Cardiac muscle cell (in vitro differentiated cells and primary cell): Measurements from ENCODE around the gene SH3BP2. TPM values are rescaled to one million over a fixed set of nuclear protein-coding genes. Genes with fewer than 3 reads are reported as not detected.

Experiments
- DNase-seq, 2 donors: peaks; one replicate each; pipeline versions ENCODE4 v3.0.0 to v3.0.0-alpha.2; 2010 to 2017; ENCODE audit warnings: low read depth in 1 of 2, low spot score in 1 of 2
- H3K27ac ChIP-seq: fragments of 200-600 bp; sonication (generic); 2 replicates; pipeline ENCODE4 v1.5.1; 2016
- H3K27me3 ChIP-seq: fragments of 200-600 bp; sonication (generic); 2 replicates; pipeline ENCODE4 v1.6.0; 2016; ENCODE audit warnings: control low read depth
- H3K36me3 ChIP-seq: fragments of 200-600 bp; sonication (generic); 2 replicates; pipeline ENCODE4 v1.5.1; 2016; ENCODE audit warnings: control low read depth
- H3K4me1 ChIP-seq: fragments of 200-600 bp; sonication (generic); 2 replicates; pipeline ENCODE4 v1.8.1; 2017; ENCODE audit warnings: low read depth, mild to moderate bottlenecking, mixed run types
- H3K4me3 ChIP-seq: fragments of 200-600 bp; sonication (generic); 2 replicates; pipeline ENCODE4 v1.5.1; 2016; ENCODE audit warnings: mild to moderate bottlenecking
- H3K9me3 ChIP-seq: fragments of 200-600 bp; sonication (generic); 2 replicates; pipeline ENCODE4 v1.5.1; 2017; ENCODE audit warnings: low read depth, mild to moderate bottlenecking, control low read depth
- CTCF ChIP-seq: IDR thresholded peaks from 2 replicates; pipeline ENCODE4 v1.5.1; 2012; ENCODE audit warnings: low read depth, mild to moderate bottlenecking, low read length
- polyA plus RNA-seq: library from polyadenylated mRNA; unstranded; fragments of >200 nt; fragmentation: Nextera tagmentation; extraction: Ambion mirVana; gene quantifications from 2 replicates; pipeline ENCODE4 v1.2.1, GENCODE V29; 2016
- total RNA-seq: library from RNA; depleted of rRNA; stranded (reverse); fragments of >200 nt; gene quantifications from 2 replicates; pipeline ENCODE4 v1.2.3, GENCODE V29; 2016

The SH3BP2 gene
- total and polyA plus RNA-seq, 2 experiments from 2014 or later: 8.5 to 31.7 TPM

GRCh38 chr4:2824329-2824835 is 31.5 kb downstream of the SH3BP2 start:
- no peak for DNase-seq
- Histone ChIP-seq H3K4me3 (no peak overlapping the region), H3K9me3 (no peaks in the 10 kb centered on the region), H3K27me3 (no peaks in the 10 kb centered on the region), H3K27ac (no peak overlapping the region), H3K4me1 (no peaks in the 10 kb centered on the region), H3K36me3 (no peaks in the 10 kb centered on the region)
- TF ChIP-seq CTCF: no peak

GRCh38 chr4:2824836-2825381 is 32.0 kb downstream of the SH3BP2 start:
- no peak for TF ChIP-seq CTCF
- H3K27ac ChIP-seq: no peak overlapping the region
- H3K4me1 ChIP-seq: no peaks in the 10 kb centered on the region
- H3K36me3 ChIP-seq: no peaks in the 10 kb centered on the region
- H3K4me3 ChIP-seq: no peak overlapping the region
- H3K9me3 ChIP-seq: no peaks in the 10 kb centered on the region
- DNase-seq: no peak
- H3K27me3 ChIP-seq: no peaks in the 10 kb centered on the region

- TF ChIP-seq CTCF: no peak
- no peaks in the 10 kb centered on the region for H3K4me1 ChIP-seq
- no peak overlapping the region for H3K27ac ChIP-seq
- no peaks in the 10 kb centered on the region for H3K27me3 ChIP-seq
- DNase-seq: no peak
- H3K9me3 ChIP-seq: no peaks in the 10 kb centered on the region
- H3K36me3 ChIP-seq: no peaks in the 10 kb centered on the region
- H3K4me3 ChIP-seq: no peak overlapping the region
Measured at GRCh38 chr4:2825740-2826139, 32.9 kb downstream of the SH3BP2 start.

- no peak for DNase-seq
- Histone ChIP-seq H3K4me1 (no peaks in the 10 kb centered on the region), H3K27me3 (no peaks in the 10 kb centered on the region), H3K27ac (no peak overlapping the region), H3K9me3 (no peaks in the 10 kb centered on the region), H3K4me3 (no peak overlapping the region), H3K36me3 (no peaks in the 10 kb centered on the region)
- no peak for TF ChIP-seq CTCF
Measured at GRCh38 chr4:2827071-2827873, 34.4 kb downstream of the SH3BP2 start.

GRCh38 chr4:2827874-2828751 is 35.2 kb downstream of the SH3BP2 start:
- Histone ChIP-seq H3K9me3 (no peaks in the 10 kb centered on the region), H3K27me3 (no peaks in the 10 kb centered on the region), H3K4me1 (no peaks in the 10 kb centered on the region), H3K36me3 (no peaks in the 10 kb centered on the region), H3K4me3 (no peak overlapping the region), H3K27ac (no peak overlapping the region)
- TF ChIP-seq CTCF: no peak
- DNase-seq: no peak
